MM.1S (cell line): ENCODE results near the gene ZCWPW2.

Experiments used
- CTCF ChIP-seq: fragments of 300-600 bp; sonication (generic); IDR thresholded peaks from 2 replicates; pipeline ENCODE4 v1.5.1; 2016; ENCODE audit warnings: antibody characterized with exemption, low read length, mixed read lengths
- EZH2 ChIP-seq: fragments of 300-600 bp; sonication (generic); optimal IDR thresholded peaks from 2 replicates; pipeline ENCODE3; 2017; ENCODE audit warnings: low read depth, mild to moderate bottlenecking, antibody characterized with exemption, low read length, mixed read lengths
- EZH2phosphoT487 ChIP-seq: fragments of 300-600 bp; sonication (generic); IDR thresholded peaks from 2 replicates; pipeline ENCODE4 v1.6.1; 2018; ENCODE audit warnings: antibody characterized with exemption, low read length

- no peak for TF ChIP-seq EZH2phosphoT487
- no peak for TF ChIP-seq CTCF
- TF ChIP-seq EZH2, result no peak
Observed at GRCh38 chr3:28547677-28548076, 199.2 kb downstream of the ZCWPW2 start.
